NCI-H2081 (cell line): ENCODE data around the gene TCEA3.
"Not testable (repeated sequence)": the region's sequence is repeated elsewhere in the genome, so short reads cannot be mapped to it uniquely, and the experiment has no call there.

Experiments used
- DNase-seq, 2 experiments: peaks; one replicate each; lab custom pipeline; 2025; lab: John Stamatoyannopoulos, UW

The TCEA3 gene

DNA sequence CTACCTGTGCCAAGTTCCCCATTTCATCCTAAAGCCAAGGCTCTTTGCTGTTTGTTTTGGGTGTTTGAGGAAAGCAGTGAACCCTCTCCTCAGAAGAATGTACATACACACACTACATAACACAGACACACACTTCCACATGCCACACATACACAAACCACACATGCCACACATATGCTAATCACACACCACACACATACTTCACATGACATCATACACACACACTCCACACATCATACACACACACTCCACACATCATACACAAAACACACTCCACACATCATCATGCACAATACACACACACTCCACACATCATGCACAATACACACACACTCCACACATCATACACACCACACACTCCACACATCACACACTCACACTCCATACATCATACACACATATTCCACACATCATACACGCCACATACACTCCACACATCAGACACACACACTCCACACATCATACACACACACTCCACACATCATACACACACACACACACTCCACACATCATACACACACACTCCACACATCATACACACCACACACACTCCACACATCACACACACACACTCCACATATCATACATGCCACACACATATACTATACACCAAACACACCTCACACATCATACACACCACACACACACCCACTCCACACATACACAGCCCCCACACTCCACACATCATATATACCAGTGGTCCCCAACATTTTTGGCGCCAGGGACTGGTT, 32.3 kb downstream of the TCEA3 start:
- DNase-seq, result no peak

DNA sequence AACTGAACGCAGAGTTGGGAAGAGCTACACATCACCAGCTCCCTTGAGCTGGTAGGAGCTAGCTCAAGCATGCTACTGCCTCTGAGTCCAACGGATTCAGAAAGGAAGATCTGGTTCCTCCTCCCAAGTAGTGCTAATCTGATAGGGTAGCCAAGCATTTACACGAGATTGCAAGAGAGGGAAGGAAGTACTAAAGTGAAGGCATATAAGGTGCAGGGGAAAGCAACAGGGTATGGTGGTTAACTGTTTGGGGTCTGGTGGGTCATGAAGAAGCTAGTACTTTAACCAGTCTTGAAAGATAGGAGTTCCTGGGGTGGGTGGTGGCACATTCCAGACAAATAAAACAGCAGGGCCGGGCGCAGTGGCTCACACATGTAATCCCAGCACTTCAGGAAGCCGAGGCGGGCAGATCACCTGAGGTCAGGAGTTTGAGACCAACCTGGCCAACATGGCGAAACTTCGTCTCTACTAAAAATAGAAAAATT, 34.7 kb downstream of the TCEA3 start:
- DNase-seq, result no peak

DNA sequence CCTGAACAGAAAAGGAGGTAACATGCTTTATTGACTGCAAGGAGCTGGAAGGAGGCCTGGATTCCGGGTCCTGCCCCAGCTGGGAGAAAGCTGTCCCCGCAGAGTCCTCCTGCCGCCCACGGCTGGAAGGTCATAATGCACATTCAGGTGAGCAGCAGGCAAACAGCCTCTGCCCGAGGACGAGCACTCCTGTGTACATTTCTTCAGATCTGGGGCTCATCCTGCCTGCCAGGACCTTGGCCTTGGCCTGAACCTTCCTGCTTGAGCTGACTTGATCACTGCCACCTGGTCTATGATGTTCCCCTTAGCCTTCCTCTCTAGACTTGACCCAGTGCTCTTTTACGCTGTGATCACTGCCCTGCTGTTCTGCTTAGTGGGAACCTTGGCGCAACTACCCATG, 37.1 kb downstream of the TCEA3 start:
- no peak for DNase-seq

GRCh38 chr1:23385119-23385621, 39.4 kb downstream of the TCEA3 start:
- DNase-seq, result no peak

DNA sequence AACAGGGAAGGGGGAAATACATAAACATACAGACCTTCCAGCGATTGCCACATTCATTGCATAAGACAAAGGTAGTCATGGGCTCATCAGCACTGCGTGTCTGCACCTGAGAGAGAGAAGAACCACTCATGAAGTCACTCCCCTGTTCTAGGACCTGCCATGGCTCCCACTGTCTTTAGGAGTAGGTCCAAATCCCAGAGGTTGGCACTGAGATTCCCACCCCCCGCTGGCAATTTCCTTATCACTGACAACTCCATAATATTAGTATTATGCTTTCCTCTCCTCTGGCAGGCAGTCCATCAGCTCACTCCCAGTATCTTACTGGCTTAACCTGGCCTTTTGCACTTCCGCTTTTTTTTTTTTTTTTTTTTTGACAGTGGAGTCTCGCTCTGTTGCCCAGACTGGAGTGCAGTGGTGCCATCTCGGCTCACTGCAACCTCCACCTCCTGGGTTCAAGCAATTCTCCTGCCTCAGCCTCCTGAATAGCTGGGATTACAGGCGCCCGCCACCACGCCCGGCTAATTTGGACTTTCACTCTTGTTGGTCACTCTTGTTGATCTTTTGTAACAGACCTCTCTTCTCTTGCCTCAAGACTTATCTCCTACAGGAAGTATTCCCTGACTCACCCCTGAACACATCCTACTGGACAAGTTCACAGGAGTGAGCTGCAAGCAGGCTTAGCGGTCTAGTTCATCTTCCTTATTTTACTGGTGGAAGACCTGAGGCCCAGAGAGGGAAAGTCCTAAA, 40.1 kb downstream of the TCEA3 start:
- DNase-seq, result no peak

- no peak for DNase-seq
Measured at GRCh38 chr1:23383577-23384311, 40.8 kb downstream of the TCEA3 start.

DNA sequence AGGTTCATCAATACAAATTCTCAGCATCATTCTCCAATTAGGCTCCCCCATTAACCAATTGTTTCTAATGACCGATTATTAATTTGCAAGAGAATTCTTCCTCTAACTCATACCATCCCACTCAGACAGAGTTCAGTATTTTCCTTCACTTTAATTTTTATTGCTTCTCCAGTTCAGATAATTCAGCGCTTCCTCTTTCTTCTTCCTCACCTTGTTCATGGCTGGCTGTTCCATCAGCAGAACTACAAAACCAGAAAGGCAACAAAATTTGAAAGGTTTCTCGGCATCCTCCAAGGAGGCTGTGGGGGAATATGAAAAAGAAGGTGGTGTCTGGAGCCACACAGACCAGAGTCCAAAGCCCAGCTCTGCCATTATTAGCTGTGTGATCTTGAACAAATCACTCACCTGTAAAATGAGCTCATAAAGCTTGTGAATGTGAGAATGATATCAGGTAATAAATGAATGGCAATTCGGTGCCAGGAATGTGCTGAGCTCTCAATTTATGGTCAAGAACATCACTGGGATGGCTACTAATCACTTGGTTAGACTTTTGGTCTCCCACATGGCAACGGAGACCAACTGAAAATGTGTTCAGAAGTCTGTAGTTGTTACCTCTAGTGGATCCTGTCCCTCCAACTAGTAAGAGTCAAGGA, 43.2 kb downstream of the TCEA3 start:
- DNase-seq, result no peak

DNA sequence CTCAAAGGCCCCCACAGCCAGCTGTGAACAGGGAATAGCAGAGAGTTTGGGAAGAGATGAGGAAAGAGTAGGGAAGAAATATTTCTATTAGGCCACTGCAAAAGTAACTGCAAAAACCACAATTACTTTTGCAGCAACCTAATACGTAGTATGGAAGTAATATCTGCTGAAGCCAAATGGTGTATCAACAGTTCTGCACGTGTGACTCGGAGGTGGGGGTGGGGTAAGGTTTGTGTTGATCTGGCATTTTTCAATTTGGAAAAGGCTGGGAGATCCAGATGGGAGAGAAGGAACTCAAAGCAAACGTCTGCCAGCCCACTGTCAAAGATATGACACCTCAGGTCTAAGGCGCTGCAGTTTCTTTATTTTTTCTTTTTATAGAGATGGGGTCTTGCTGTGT, 43.8 kb downstream of the TCEA3 start:
- DNase-seq, result no peak

DNA sequence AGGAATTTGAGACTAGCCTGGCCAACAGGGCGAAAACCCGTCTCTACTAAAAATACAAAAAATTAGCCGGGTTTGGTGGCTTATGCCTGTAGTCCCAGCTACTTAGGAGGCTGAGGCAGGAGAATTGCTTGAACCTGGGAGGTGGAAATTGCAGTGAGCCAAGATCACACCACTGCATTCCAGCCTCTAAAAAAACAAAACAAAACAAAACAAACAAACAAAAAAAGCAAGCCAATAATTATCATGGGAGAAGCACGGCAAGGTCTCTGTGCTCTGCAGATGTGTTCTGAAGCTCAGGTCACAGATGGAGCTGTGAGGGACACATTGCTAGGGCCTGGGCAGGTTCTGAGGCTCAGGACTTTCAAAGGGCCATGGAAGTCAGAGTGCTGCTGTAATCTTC, 44.3 kb downstream of the TCEA3 start:
- not testable (repeated sequence) for DNase-seq

DNA sequence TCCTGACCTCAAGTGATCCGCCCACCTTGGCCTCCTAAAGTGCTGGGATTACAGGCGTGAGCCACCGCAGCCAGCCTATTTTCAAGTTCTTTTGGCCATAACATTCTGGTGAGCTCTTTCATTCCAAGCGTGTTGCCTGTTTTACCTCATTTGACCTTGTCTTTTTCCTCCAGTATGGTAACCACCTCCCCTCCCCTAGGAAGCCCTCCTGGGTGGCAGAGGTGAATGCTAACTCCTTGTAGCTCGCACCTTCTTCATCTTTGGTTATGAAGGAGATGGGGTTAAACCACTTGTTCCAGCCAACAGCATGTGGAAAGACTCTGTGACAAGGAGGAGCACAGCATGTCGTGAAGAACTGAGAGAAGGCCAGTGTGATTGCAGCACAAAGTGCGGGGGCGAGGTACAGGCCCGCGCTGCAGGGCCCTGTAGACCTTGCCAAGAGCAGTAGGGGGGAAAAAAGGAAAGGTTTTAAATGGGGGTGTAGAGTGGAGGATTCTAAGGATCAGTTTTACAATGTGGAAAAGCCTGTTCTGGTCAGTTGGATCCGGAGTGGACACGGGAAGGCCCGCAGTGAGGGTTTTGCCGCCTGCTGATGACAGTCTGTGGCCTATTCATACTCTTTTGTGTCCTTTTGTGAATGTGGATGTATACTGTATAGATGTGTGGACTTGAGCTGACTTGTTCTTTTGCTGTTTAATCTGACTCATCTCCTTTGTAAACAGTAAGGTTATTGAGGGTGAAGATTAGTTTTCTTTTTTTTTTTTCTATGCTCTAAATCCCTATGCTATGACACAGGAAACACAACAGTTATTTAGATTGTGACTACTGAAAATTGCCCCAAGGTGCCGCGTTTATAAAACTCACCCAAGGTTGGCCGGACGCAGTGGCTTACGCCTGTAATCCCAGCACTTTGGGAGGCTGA, 47.4 kb downstream of the TCEA3 start:
- peak; percentile 48 to 63 for DNase-seq

GRCh38 chr1:23374079-23374735, 50.3 kb downstream of the TCEA3 start:
- not testable (repeated sequence) for DNase-seq

- no peak for DNase-seq
Measured at GRCh38 chr1:23371987-23372880, 52.3 kb downstream of the TCEA3 start.

- no peak for DNase-seq
Measured at GRCh38 chr1:23370709-23371584, 53.6 kb downstream of the TCEA3 start.

- no peak for DNase-seq
Measured at GRCh38 chr1:23370330-23370708, 54.2 kb downstream of the TCEA3 start.

- DNase-seq, result peak; percentile 81 to 87
Measured at GRCh38 chr1:23369335-23370013, 55.1 kb downstream of the TCEA3 start, which contains the start of gene ZNF436. Gene ZNF436, minus strand, starts transcription at chr1:23369836. Its CDS starts 1,831 bp downstream, at chr1:23368005.

DNA sequence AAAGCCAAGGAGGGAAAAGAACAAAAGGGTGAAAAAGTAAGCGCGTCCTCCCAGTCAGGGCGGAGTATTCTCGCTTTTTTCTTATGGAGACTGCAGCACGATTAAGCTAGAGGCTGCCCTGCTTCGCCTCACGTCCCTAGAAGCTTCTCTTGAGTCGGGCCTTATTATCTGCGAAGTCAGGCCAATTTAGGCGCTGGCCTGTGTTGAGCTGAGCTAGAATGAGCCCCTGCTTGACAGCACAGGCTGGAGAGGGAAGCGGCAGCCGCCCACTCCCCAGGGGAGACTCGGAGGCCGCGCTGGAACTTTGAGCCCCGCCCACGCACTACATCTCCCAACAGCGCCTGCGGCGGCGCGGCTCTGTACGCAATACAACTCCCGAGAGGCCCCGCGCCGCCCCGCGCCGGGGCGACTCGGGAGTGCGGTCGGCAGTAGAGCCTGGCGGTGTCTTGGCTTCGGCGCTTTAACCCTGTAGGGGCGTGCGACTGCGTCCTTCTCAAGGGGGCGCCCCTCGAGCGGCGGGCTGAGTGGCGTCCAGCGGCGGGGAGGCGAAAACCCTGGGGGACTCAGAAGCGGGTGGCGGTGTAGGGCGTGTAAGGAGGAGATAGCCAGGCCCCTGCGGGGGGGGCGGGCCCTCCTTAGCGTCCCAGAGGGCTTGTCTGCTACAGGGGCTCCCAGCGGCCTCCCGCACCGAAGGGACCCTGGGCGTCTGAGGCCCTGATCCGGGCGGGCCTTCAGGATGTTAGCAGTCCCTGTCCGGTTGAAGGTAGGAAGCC, 55.8 kb downstream of the TCEA3 start:
- peak; percentile 94 to 95 for DNase-seq
